ENCODE measurements around the gene STARD10. TPM values are rescaled to one million over a fixed set of nuclear protein-coding genes. Genes with fewer than 3 reads are reported as not detected.

STARD10 gene
- total RNA-seq, 1 experiment from 2014 or later = 68.8 TPM

- in situ Hi-C loops (cut with HindIII; ENCODE audit: low sequenced_read_pairs) = no loop called here
- DNase-seq (ENCODE audit: low spot score) = no peak
Measured at GRCh38 chr11:72721276-72721675, 72.6 kb downstream of the STARD10 start.

- DNase-seq (ENCODE audit: low spot score) = no peak
- in situ Hi-C loops (cut with HindIII; ENCODE audit: low sequenced_read_pairs) = no loop called here
Measured at GRCh38 chr11:72720784-72721183, 73.1 kb downstream of the STARD10 start.

GRCh38 chr11:72720047-72720446 lies 73.8 kb downstream of the STARD10 start:
- DNase-seq (ENCODE audit: low spot score) = no peak
- in situ Hi-C loops (cut with HindIII; ENCODE audit: low sequenced_read_pairs) = no loop called here

- in situ Hi-C loops (cut with HindIII; ENCODE audit: low sequenced_read_pairs) = no loop called here
- DNase-seq (ENCODE audit: low spot score) = no peak
Measured at GRCh38 chr11:72719551-72719950, 74.3 kb downstream of the STARD10 start.

GRCh38 chr11:72719144-72719543 lies 74.7 kb downstream of the STARD10 start:
- no peak for DNase-seq (ENCODE audit: low spot score)
- in situ Hi-C loops (cut with HindIII; ENCODE audit: low sequenced_read_pairs) = no loop called here

- in situ Hi-C loops (cut with HindIII; ENCODE audit: low sequenced_read_pairs) = no loop called here
- no peak for DNase-seq (ENCODE audit: low spot score)
Measured at GRCh38 chr11:72718101-72718501, 75.7 kb downstream of the STARD10 start.

GRCh38 chr11:72716788-72717435 lies 76.9 kb downstream of the STARD10 start:
- in situ Hi-C loops (cut with HindIII; ENCODE audit: low sequenced_read_pairs) = no loop called here
- no peak for DNase-seq (ENCODE audit: low spot score)

- no peak for DNase-seq (ENCODE audit: low spot score)
- in situ Hi-C loops (cut with HindIII; ENCODE audit: low sequenced_read_pairs) = no loop called here
Measured at GRCh38 chr11:72716290-72716689, 77.6 kb downstream of the STARD10 start.

- in situ Hi-C loops (cut with HindIII; ENCODE audit: low sequenced_read_pairs) = no loop called here
- no peak for DNase-seq (ENCODE audit: low spot score)
Measured at GRCh38 chr11:72712841-72713240, 81.0 kb downstream of the STARD10 start.

- DNase-seq (ENCODE audit: low spot score) = no peak
- in situ Hi-C loops (cut with HindIII; ENCODE audit: low sequenced_read_pairs) = no loop called here
Measured at GRCh38 chr11:72712168-72712751, 81.6 kb downstream of the STARD10 start.

GRCh38 chr11:72711141-72711540 lies 82.7 kb downstream of the STARD10 start:
- no peak for DNase-seq (ENCODE audit: low spot score)
- in situ Hi-C loops (cut with HindIII; ENCODE audit: low sequenced_read_pairs) = no loop called here

- in situ Hi-C loops (cut with HindIII; ENCODE audit: low sequenced_read_pairs) = no loop called here
- no peak for DNase-seq (ENCODE audit: low spot score)
Measured at GRCh38 chr11:72710278-72710677, 83.6 kb downstream of the STARD10 start.

- in situ Hi-C loops (cut with HindIII; ENCODE audit: low sequenced_read_pairs) = no loop called here
- DNase-seq (ENCODE audit: low spot score) = no peak
Measured at GRCh38 chr11:72709478-72710238, 84.2 kb downstream of the STARD10 start.

GRCh38 chr11:72707032-72707431 lies 86.8 kb downstream of the STARD10 start:
- DNase-seq (ENCODE audit: low spot score) = no peak
- in situ Hi-C loops (cut with HindIII; ENCODE audit: low sequenced_read_pairs) = no loop called here

GRCh38 chr11:72706579-72706978 lies 87.3 kb downstream of the STARD10 start:
- DNase-seq (ENCODE audit: low spot score) = no peak
- in situ Hi-C loops (cut with HindIII; ENCODE audit: low sequenced_read_pairs) = no loop called here

GRCh38 chr11:72705442-72706365 lies 88.1 kb downstream of the STARD10 start:
- no peak for DNase-seq (ENCODE audit: low spot score)
- in situ Hi-C loops (cut with HindIII; ENCODE audit: low sequenced_read_pairs) = no loop called here

GRCh38 chr11:72704783-72705265 lies 89.0 kb downstream of the STARD10 start:
- in situ Hi-C loops (cut with HindIII; ENCODE audit: low sequenced_read_pairs) = no loop called here
- no peak for DNase-seq (ENCODE audit: low spot score)

Measured in G401 (cell line).